Fibroblast of pulmonary artery (primary cell): ENCODE data around the gene PYDC2.
"Not testable (repeated sequence)": the region's sequence is repeated elsewhere in the genome, so short reads cannot be mapped to it uniquely, and the experiment has no call there.

Experiments used
- DNase-seq: peaks from one replicate; pipeline ENCODE4 v3.0.0-alpha.2; 2010; ENCODE audit warnings: low read depth
- H3K4me3 ChIP-seq: replicated peaks from 2 replicates; pipeline ENCODE4 v1.5.1; 2011; ENCODE audit warnings: low read depth, mild to moderate bottlenecking, control low read depth, low read length, moderate library complexity
- TF ChIP-seq, protein P1 (sequence below): IDR thresholded peaks from 2 replicates; pipeline ENCODE4 v1.5.1; 2011; ENCODE audit warnings: mild to moderate bottlenecking, control low read depth, low read length, inconsistent platforms; ENCODE audit errors: missing control alignments

Gene PYDC2

DNA sequence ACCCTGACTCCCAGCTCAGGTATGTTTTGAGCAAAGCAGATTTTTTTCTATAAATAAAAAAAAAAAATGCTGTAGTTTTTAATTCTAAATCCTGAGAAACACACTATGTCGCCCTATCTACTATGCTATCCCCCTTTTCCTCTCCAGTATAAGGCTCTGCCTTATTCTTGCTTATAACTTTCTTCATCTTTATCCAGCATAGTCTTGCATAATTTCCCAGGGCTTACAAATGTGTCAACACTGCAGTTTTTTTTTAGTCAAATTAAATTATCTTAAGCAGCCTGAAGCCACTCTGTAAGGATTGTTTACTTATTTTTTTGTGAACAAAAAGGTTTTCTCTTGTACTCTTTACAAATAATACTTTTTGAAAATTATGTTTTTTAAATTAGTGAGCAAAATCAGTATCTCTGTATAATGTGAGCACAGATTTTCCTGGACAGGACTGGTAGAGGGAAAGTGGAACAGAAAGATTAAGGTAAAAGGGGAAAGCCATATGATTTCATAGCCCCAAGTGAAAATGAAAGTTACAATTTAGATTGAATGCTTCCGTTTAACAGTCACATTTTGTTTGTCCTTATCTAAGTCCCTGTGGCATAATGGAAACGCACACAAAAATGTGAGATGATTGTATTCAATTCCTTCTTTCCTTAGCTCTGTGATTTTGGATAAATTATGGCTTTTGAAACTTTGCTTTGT is 5.6 kb upstream of the PYDC2 start:
- TF ChIP-seq, protein P1, sequence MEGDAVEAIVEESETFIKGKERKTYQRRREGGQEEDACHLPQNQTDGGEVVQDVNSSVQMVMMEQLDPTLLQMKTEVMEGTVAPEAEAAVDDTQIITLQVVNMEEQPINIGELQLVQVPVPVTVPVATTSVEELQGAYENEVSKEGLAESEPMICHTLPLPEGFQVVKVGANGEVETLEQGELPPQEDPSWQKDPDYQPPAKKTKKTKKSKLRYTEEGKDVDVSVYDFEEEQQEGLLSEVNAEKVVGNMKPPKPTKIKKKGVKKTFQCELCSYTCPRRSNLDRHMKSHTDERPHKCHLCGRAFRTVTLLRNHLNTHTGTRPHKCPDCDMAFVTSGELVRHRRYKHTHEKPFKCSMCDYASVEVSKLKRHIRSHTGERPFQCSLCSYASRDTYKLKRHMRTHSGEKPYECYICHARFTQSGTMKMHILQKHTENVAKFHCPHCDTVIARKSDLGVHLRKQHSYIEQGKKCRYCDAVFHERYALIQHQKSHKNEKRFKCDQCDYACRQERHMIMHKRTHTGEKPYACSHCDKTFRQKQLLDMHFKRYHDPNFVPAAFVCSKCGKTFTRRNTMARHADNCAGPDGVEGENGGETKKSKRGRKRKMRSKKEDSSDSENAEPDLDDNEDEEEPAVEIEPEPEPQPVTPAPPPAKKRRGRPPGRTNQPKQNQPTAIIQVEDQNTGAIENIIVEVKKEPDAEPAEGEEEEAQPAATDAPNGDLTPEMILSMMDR: no peak
- no peak overlapping the region for H3K4me3 ChIP-seq
- no peak for DNase-seq

DNA sequence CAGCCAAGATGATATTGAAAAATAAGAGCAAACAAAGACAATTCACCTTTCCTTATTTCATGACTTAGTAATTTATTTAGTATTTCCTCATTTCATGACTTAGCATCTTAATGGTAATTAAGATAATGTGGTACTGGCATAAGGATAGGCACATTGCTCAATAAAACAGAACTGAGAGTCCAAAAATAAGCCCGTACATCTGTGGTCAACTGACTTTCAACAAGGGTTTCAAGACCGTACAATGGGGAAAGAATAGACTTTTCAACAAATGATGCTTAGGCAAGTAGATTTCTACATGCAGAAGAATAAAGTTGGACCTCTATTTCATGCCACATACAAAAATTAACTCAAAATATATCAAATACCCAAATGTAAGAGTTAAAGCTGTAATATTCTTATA is 603 bp upstream of the PYDC2 start:
- DNase-seq: no peak
- H3K4me3 ChIP-seq: no peak overlapping the region
- TF ChIP-seq, protein P1: no peak

DNA sequence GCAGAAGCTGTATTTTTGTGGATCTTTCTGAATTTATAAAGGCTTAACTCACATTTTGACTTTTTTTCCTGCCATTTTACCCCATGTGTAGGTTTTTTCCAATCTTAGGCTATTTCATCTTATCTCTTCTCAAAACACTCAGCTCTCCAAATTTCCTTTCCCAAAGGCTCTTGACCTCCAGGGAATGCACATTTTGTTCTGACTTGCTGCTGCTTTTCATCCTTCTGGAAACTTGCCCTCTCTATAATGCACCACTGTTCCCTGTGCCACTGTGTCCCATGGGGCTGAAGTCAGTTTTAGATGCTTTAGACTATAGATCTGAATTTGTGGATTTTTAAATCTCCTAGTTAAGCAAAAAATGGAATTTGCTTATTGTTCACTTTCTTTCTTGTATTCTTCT is 9.1 kb downstream of the PYDC2 start:
- no peak for DNase-seq
- TF ChIP-seq, protein P1: no peak

DNA sequence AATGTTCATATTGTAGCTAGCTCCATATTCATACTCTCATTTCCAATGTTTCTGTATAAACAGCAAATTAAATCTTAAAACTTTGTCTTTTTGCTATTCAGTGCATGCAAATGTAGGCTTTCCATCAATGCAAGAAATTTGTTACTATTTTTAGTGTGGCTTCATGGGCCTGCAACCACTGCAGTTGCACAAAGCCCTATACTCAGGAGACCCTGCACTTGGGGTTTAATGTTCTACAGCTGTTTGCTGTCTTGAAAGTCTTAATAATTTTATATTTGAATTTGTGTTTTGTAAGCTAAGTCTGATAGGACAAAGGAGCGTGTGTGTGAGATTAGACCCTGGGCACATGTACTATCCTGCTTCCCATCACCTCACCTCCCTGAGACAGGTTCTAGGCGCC is 9.6 kb downstream of the PYDC2 start:
- TF ChIP-seq, protein P1: no peak
- no peak for DNase-seq
- H3K4me3 ChIP-seq: no peak overlapping the region

More for the DNA sequence above, 9.1 kb downstream of the PYDC2 start:
- no peak overlapping the region for H3K4me3 ChIP-seq

DNA sequence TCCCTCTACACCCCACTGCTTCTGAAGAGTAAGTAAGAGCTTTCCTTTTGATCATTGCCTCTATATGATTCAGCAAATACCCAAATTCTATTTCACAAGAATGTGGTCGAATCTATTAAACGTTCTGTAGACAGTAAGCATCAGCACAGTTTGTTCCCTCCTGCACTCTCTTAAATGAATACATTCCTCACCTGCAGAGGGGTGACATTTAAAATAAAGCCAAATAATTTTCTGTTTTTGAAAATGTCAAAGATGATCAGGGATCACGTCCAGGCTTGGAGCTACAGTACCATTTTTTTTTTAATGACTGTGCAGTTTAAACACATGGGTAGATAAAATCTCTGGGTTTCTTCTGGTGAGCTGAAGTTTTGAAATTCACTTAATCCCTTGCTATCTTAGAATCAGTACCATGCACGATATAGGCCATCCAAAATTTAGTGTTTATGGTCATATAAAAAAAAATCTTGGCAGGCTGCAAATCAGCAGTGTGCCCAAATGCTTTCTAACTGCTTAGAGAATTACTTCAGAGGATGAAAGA is 12.8 kb downstream of the PYDC2 start:
- TF ChIP-seq, protein P1: no peak
- DNase-seq: no peak
- H3K4me3 ChIP-seq: no peak overlapping the region

DNA sequence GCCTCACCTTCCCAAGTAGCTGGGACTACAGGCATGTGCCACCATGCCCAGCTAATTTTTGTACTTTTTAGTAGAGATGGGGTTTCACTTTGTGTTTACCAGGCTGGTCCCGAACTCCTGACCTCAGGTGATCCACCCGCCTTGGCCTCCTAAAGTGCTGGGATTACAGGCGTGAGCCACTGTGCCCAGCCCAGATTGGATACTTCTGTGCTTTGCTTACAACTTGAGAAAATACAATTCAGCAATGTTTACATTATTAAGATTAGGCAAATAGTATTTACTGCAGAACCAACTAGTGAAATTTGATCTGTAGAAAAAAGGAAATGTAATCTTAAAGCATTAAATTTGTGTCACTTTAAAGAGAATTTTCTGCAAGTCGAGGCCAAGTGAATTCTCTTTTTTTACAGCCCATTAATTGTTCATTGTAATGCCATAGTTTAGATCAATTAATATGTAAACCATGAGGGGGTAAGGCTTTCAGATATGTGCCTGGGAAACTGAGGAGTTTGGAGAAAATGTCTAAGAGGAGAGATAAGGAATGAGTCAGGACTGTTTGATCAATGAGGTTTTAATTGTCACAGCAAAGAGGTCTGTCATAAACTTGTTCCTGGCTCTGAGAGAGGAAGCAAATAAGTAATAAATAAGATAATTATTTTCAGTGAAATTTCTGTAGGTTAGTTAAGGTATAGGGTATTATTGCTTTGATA is 15.3 kb downstream of the PYDC2 start:
- no peak overlapping the region for H3K4me3 ChIP-seq
- DNase-seq: no peak
- TF ChIP-seq, protein P1: no peak

DNA sequence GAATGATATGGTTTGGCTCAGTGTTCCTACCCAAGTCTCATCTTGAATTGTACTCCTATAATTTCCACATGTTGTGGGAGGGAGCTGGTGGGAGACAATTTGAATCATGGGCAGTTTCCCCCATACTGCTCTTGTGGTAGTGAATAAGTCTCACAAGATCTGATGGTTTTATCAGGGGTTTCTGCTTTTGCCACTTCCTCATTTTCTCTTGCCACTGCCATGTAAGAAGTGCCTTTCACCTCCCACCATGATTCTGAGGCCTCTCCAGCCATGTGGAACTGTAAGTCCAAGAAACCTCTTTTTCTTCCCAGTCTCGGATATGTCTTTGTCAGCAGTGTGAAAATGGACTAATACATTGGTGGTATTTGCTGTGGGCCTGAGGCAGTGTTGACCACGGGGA is 23.0 kb downstream of the PYDC2 start:
- not testable (repeated sequence) for DNase-seq, H3K4me3 ChIP-seq
